CD14-positive monocyte (primary cell): ENCODE data around the gene CMPK1. TPM values are rescaled to one million over a fixed set of nuclear protein-coding genes. Genes with fewer than 3 reads are reported as not detected.

Experiments
- DNase-seq, 3 donors: peaks; one replicate each; pipeline ENCODE4 v3.0.0-alpha.2; 2011 to 2022
- H2AFZ ChIP-seq: 2 replicates; pipeline ENCODE4 v1.6.0; 2012; ENCODE audit warnings: mild to moderate bottlenecking, low read depth, low read length, inconsistent platforms; ENCODE audit not compliant: insufficient read depth, poor library complexity, severe bottlenecking
- H3K27ac ChIP-seq, 2 donors: 1 replicate in 1 of 2; 2 replicates in 1 of 2; pipeline ENCODE4 v1.5.1; 2012 to 2013; ENCODE audit warnings: low read length in 2 of 2, control low read depth in 1 of 2, inconsistent platforms in 1 of 2, low read depth in 1 of 2, mild to moderate bottlenecking in 1 of 2
- H3K27me3 ChIP-seq, 2 donors: one replicate each; pipeline versions ENCODE4 v1.6.0 to v1.6.1; 2011 to 2013; ENCODE audit warnings: low read length in 2 of 2; ENCODE audit not compliant: control insufficient read depth in 2 of 2, insufficient read depth in 2 of 2
- H3K36me3 ChIP-seq, 2 donors: replicated peaks in 1 of 2; 1 replicate in 1 of 2; 2 replicates in 1 of 2; pipeline versions ENCODE4 v1.5.1 to v1.6.1; 2012 to 2013; ENCODE audit warnings: low read length in 2 of 2, control low read depth in 1 of 2, inconsistent platforms in 1 of 2, mild to moderate bottlenecking in 1 of 2; ENCODE audit not compliant: insufficient read depth in 2 of 2, control insufficient read depth in 1 of 2
- H3K4me1 ChIP-seq, 2 donors: 1 replicate in 1 of 2; 2 replicates in 1 of 2; pipeline versions ENCODE4 v1.5.1 to v1.6.1; 2012 to 2013; ENCODE audit warnings: low read length in 2 of 2, control low read depth in 1 of 2, inconsistent platforms in 1 of 2, mild to moderate bottlenecking in 1 of 2, moderate library complexity in 1 of 2; ENCODE audit not compliant: insufficient read depth in 2 of 2, control insufficient read depth in 1 of 2
- H3K4me2 ChIP-seq: replicated peaks from 2 replicates; pipeline ENCODE3; 2012; ENCODE audit warnings: low read length, moderate library complexity, mild to moderate bottlenecking; ENCODE audit not compliant: poor library complexity, severe bottlenecking; ENCODE audit errors: extremely low read depth
- H3K4me3 ChIP-seq, 3 experiments: fragments of 200-600 bp in 1 of 3; sonication (generic) in 1 of 3; replicated peaks in 1 of 3; 1 replicate in 2 of 3; 2 replicates in 1 of 3; pipeline ENCODE4 v1.5.1; 2011 to 2013; ENCODE audit warnings: low read length in 3 of 3, mild to moderate bottlenecking in 3 of 3, control low read depth in 2 of 3, low read depth in 2 of 3, inconsistent platforms in 1 of 3, moderate library complexity in 1 of 3
- H3K79me2 ChIP-seq: 2 replicates; pipeline ENCODE4 v1.6.0; 2012; ENCODE audit warnings: mild to moderate bottlenecking, control low read depth, inconsistent platforms, low read length, moderate library complexity; ENCODE audit not compliant: insufficient read depth
- H3K9ac ChIP-seq: 2 replicates; pipeline ENCODE4 v1.6.0; 2017; ENCODE audit warnings: low read length, mild to moderate bottlenecking; ENCODE audit not compliant: insufficient read depth, poor library complexity, severe bottlenecking
- H3K9me3 ChIP-seq, 2 donors: replicated peaks in 1 of 2; 1 replicate in 1 of 2; 2 replicates in 1 of 2; pipeline versions ENCODE4 v1.5.1 to v1.6.1; 2012 to 2013; ENCODE audit warnings: low read length in 2 of 2, control low read depth in 1 of 2; ENCODE audit not compliant: control insufficient read depth in 1 of 2, insufficient read depth in 1 of 2
- H4K20me1 ChIP-seq: 2 replicates; pipeline ENCODE4 v1.6.0; 2012; ENCODE audit warnings: mild to moderate bottlenecking, low read length, control low read depth, moderate library complexity; ENCODE audit not compliant: insufficient read depth
- H3K27ac Mint-ChIP-seq, 7 donors: one replicate each; pipeline ENCODE4 v1.8.0; 2020; ENCODE audit warnings: mild to moderate bottlenecking in 7 of 7, mixed read lengths in 7 of 7, moderate library complexity in 6 of 7, inconsistent platforms in 2 of 7
- H3K27me3 Mint-ChIP-seq, 3 donors: one replicate each; pipeline ENCODE4 v1.8.0; 2021 to 2022; ENCODE audit warnings: low read depth in 3 of 3, mild to moderate bottlenecking in 3 of 3, mixed read lengths in 3 of 3, moderate library complexity in 3 of 3, inconsistent platforms in 1 of 3
- H3K36me3 Mint-ChIP-seq, 2 donors: one replicate each; pipeline ENCODE4 v1.8.0; 2020; ENCODE audit warnings: mixed read lengths in 2 of 2, inconsistent platforms in 1 of 2, mild to moderate bottlenecking in 1 of 2
- H3K4me1 Mint-ChIP-seq: one replicate; pipeline ENCODE4 v1.8.0; 2020; ENCODE audit warnings: mild to moderate bottlenecking, mixed read lengths
- H3K4me3 Mint-ChIP-seq, 2 donors: one replicate each; pipeline ENCODE4 v1.8.0; 2020; ENCODE audit warnings: mild to moderate bottlenecking in 2 of 2, mixed read lengths in 2 of 2, moderate library complexity in 1 of 2
- H3K9me3 Mint-ChIP-seq, 7 donors: one replicate each; pipeline ENCODE4 v1.8.0; 2020 to 2022; ENCODE audit warnings: mixed read lengths in 7 of 7, mild to moderate bottlenecking in 6 of 7, moderate library complexity in 6 of 7, inconsistent platforms in 2 of 7
- WGBS: methylation state at CpG from one replicate; pipeline ENCODE4 v1.1.5; 2013; ENCODE audit warnings: missing lambda C conversion rate; ENCODE audit not compliant: insufficient coverage; 5-methylcytosine and 5-hydroxymethylcytosine counted together
- intact Hi-C, 2 donors: fragments of 100-400 bp; cut with micrococcal nuclease; formaldehyde crosslinking; loops; one replicate each; pipeline versions ENCODE4 v1.15.0 to v1.15.1; 2023
- polyA plus RNA-seq, 3 donors: library from polyadenylated mRNA; depleted of rRNA in 1 of 3; unstranded in 2 of 3; stranded (reverse) in 1 of 3; fragments of 300-500 nt in 2 of 3; fragments of >200 nt in 1 of 3; fragmentation: Illumina TruSeq in 2 of 3; gene quantifications; 1 replicate in 2 of 3; 2 replicates in 1 of 3; pipeline ENCODE4 v1.2.3, GENCODE V29; 2012 to 2021
- TF ChIP-seq, protein P1 (sequence below): fragments of 200-600 bp; IDR thresholded peaks from one replicate; pipeline ENCODE4 v1.8.0; 2022; ENCODE audit warnings: antibody characterized with exemption, mild to moderate bottlenecking

The CMPK1 gene
- polyA plus RNA-seq, 3 donors, result 17.4 to 67.6 (median 65.2) TPM

DNA sequence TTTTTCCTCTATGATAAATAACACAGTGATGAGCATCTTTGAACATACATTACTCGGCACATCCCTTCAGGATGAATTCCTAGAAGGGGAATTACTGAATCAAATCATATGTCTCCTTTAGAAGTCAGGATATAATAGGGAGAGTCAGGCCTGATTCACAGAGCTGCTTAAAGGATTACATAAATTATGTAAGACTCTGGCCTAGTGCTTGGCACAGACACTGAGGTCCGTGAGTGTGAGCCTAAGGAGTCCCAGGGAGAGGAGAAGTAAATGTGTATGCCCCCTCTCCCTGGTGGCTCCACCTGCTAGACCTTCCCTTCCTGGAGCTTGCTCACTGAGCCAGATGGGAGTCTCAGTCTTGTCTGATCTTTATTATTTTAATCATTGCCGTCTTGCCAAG lies 73.9 kb downstream of the CMPK1 start:
- TF ChIP-seq, protein P1, sequence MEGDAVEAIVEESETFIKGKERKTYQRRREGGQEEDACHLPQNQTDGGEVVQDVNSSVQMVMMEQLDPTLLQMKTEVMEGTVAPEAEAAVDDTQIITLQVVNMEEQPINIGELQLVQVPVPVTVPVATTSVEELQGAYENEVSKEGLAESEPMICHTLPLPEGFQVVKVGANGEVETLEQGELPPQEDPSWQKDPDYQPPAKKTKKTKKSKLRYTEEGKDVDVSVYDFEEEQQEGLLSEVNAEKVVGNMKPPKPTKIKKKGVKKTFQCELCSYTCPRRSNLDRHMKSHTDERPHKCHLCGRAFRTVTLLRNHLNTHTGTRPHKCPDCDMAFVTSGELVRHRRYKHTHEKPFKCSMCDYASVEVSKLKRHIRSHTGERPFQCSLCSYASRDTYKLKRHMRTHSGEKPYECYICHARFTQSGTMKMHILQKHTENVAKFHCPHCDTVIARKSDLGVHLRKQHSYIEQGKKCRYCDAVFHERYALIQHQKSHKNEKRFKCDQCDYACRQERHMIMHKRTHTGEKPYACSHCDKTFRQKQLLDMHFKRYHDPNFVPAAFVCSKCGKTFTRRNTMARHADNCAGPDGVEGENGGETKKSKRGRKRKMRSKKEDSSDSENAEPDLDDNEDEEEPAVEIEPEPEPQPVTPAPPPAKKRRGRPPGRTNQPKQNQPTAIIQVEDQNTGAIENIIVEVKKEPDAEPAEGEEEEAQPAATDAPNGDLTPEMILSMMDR, result no peak
- no peaks in the 10 kb centered on the region for H3K9me3 ChIP-seq
- H3K36me3 ChIP-seq, result no peaks in the 10 kb centered on the region
- peaks cover 8 to 16% (median 10%) of the 10 kb centered on the region in 3 donors for H3K27me3 Mint-ChIP-seq
- H3K4me1 Mint-ChIP-seq, result peaks cover 2% of the 10 kb centered on the region
- H3K36me3 Mint-ChIP-seq, result no peaks in the 10 kb centered on the region
- peaks cover 0 to 2% (median 0%) of the 10 kb centered on the region in 7 donors for H3K9me3 Mint-ChIP-seq
- H3K27ac Mint-ChIP-seq, result no peak overlapping the region
- no peak overlapping the region for H3K9ac ChIP-seq
- no peak for DNase-seq
- H3K4me1 ChIP-seq, result no peaks in the 10 kb centered on the region
- H3K4me3 Mint-ChIP-seq, result no peak overlapping the region
- no peak overlapping the region for H2AFZ ChIP-seq
- peaks cover 0 to 3% of the 10 kb centered on the region in 2 donors for H3K27me3 ChIP-seq
- 83% methylated on average over 2 of the region's 3 CpGs for WGBS
- no peak overlapping the region for H3K4me2 ChIP-seq
- no peaks in the 10 kb centered on the region for H4K20me1 ChIP-seq
- no peak overlapping the region for H3K4me3 ChIP-seq
- intact Hi-C loops, result no loop called here
- no peak overlapping the region for H3K27ac ChIP-seq
- H3K79me2 ChIP-seq, result no peaks in the 10 kb centered on the region

DNA sequence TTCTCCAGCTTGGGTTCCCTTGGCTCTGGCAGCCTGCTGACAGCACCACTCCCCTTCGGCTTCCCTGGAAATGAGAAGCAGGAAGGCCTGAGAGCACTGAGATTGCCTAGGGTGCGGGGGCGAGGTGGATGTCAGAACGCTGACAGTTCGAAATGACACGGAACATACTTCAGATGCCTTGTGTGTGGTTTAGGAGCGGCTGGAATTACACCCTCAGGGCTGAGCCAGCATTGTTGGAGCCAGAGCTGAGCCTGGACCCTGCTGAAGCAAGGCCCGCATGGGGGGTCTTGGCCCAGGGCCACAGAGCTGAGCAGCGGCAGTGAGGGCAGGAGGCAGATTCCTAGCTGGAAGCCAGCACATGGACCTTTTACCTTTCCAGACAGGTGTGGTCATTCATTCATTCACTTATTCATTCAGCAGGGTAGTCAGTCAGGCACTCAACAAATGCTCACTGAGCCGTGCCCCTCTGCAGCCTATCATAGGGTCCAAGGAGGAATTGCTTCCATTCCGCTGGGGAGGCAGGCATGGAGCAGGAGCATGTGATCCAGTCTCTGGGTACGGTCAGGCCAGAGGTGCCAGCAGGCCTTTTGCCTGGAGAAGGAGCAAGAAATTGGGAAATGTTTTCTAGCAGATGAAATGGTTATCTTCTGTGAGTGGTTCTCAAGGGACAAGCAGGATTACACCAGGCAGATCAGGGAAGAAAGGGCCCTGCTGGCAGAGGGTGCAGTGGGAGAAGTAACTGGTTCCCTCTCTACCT lies 75.9 kb downstream of the CMPK1 start:
- H3K4me3 ChIP-seq, result no peak overlapping the region
- H3K36me3 ChIP-seq, result no peaks in the 10 kb centered on the region
- Mint-ChIP-seq H3K4me1 (peaks cover 2% of the 10 kb centered on the region), H3K9me3 (peaks cover 0 to 2% (median 0%) of the 10 kb centered on the region in 7 donors), H3K27me3 (peaks cover 18 to 25% (median 24%) of the 10 kb centered on the region in 3 donors), H3K36me3 (no peaks in the 10 kb centered on the region), H3K4me3 (no peak overlapping the region), H3K27ac (no peak overlapping the region)
- H3K27ac ChIP-seq, result no peak overlapping the region
- H2AFZ ChIP-seq, result no peak overlapping the region
- no peaks in the 10 kb centered on the region for H4K20me1 ChIP-seq
- TF ChIP-seq, protein P1, result no peak
- no peaks in the 10 kb centered on the region for H3K4me1 ChIP-seq
- H3K4me2 ChIP-seq, result no peak overlapping the region
- H3K27me3 ChIP-seq, result peaks cover 8 to 10% of the 10 kb centered on the region in 2 donors
- H3K9me3 ChIP-seq, result no peaks in the 10 kb centered on the region
- 96% methylated on average over 12 of the region's 12 CpGs for WGBS
- H3K9ac ChIP-seq, result no peak overlapping the region
- no peak for DNase-seq
- no peaks in the 10 kb centered on the region for H3K79me2 ChIP-seq
- intact Hi-C loops, result no loop called here
